ENCODE measurements around the gene GATA5. TPM values are rescaled to one million over a fixed set of nuclear protein-coding genes. Genes with fewer than 3 reads are reported as not detected.

The GATA5 gene
- total and polyA plus RNA-seq, 10 of the 15 experiments (the other 5 are each of a cell fraction or from before 2014, with no cell fraction given), result not detected

DNA sequence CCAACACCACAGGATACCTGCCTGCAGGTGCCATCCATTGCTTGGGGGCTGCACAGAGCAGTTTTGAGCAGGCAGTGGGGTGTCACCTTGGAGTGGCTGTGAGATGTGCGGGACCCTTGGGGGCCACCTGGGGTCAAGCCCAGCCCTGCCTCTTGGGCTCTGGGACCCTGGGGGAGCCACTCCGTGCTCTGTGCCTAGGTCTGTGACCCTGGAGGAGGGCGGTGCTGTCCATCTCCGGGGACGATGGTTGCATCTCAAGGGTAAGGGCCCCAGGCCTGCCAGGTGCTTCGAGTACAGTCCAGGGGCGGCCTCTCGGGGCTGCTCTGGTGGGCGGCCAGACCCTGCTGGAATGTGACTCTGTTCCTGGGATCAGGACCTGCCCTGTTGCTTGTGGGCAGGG lies 8.7 kb upstream of the GATA5 start:
- H3K4me1 ChIP-seq (ENCODE audit: control insufficient read depth, insufficient read depth, low read length), result no peaks in the 10 kb centered on the region
- ChIA-PET CTCF (no interaction called here), RAD21 (ENCODE audit: unreplicated experiment) (no interaction called here), SMC1A (ENCODE audit: uncharacterized antibody, unreplicated experiment) (no interaction called here), POLR2A (no interaction called here)
- H3K27ac ChIP-seq (ENCODE audit: control insufficient read depth, insufficient read depth), result no peak overlapping the region
- H3K27me3 ChIP-seq (replicated peaks in 1 of 2; ENCODE audit: control insufficient read depth in 2 of 2, insufficient read depth in 2 of 2, low read length in 1 of 2), result peaks cover 15 to 18% of the 10 kb centered on the region in 2 experiments
- no peaks in the 10 kb centered on the region for H4K20me1 ChIP-seq (ENCODE audit: control insufficient read depth, insufficient read depth)
- TF ChIP-seq GATAD2B (conservative IDR thresholded peaks at IDR 0.05; ENCODE audit: low read depth), result no peak
- no peak for TF ChIP-seq KAT2A (conservative IDR thresholded peaks at IDR 0.05; ENCODE audit: control insufficient read depth, low read depth, low read length)
- no peak for TF ChIP-seq CREM (IDR thresholded peaks at IDR 0.05; ENCODE audit: low read depth)
- no peak for TF ChIP-seq SUZ12 (IDR thresholded peaks at IDR 0.05; ENCODE audit: unreplicated experiment)
- no peak for TF ChIP-seq NFYB (IDR thresholded peaks at IDR 0.05; ENCODE audit: insufficient read depth, low read depth, low read length)
- TF ChIP-seq TCF7 (IDR thresholded peaks at IDR 0.05; ENCODE audit: borderline replicate concordance), result no peak
- TF ChIP-seq PAX5 (IDR thresholded peaks at IDR 0.05; ENCODE audit: borderline replicate concordance, low read depth, low read length), result no peak
- no peak for TF ChIP-seq STAT3 (IDR thresholded peaks at IDR 0.05; ENCODE audit: low read depth, low read length)
- no peak for TF ChIP-seq HDAC6 (IDR thresholded peaks at IDR 0.05; ENCODE audit: unreplicated experiment)
- TF ChIP-seq IKZF1 (conservative IDR thresholded peaks at IDR 0.05), result no peak
- no peak for TF ChIP-seq NR2C2 (IDR thresholded peaks at IDR 0.05; ENCODE audit: borderline replicate concordance, control insufficient read depth, insufficient read length, low read depth)
- no peak for TF ChIP-seq BMI1 (IDR thresholded peaks at IDR 0.05; ENCODE audit: borderline replicate concordance)
- TF ChIP-seq, protein P1, sequence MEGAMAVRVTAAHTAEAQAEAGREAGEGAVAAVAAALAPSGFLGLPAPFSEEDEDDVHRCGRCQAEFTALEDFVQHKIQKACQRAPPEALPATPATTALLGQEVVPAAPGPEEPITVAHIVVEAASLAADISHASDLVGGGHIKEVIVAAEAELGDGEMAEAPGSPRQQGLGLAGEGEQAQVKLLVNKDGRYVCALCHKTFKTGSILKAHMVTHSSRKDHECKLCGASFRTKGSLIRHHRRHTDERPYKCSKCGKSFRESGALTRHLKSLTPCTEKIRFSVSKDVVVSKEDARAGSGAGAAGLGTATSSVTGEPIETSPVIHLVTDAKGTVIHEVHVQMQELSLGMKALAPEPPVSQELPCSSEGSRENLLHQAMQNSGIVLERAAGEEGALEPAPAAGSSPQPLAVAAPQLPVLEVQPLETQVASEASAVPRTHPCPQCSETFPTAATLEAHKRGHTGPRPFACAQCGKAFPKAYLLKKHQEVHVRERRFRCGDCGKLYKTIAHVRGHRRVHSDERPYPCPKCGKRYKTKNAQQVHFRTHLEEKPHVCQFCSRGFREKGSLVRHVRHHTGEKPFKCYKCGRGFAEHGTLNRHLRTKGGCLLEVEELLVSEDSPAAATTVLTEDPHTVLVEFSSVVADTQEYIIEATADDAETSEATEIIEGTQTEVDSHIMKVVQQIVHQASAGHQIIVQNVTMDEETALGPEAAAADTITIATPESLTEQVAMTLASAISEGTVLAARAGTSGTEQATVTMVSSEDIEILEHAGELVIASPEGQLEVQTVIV (IDR thresholded peaks at IDR 0.05; ENCODE audit: borderline replicate concordance, partially characterized antibody), result no peak
- no peak for TF ChIP-seq RAD21 (IDR thresholded peaks at IDR 0.05; ENCODE audit: insufficient read depth, low read depth, low read length)
- H2AFZ ChIP-seq (ENCODE audit: control insufficient read depth, low read depth, low read length), result no peak overlapping the region
- no peak overlapping the region for H3K4me3 ChIP-seq
- intact Hi-C loops (cut with micrococcal nuclease; ENCODE audit: unreplicated experiment), result no loop called here
- no peaks in the 10 kb centered on the region for H3K36me3 ChIP-seq (ENCODE audit: control insufficient read depth in 2 of 2, insufficient read depth in 2 of 2, low read length in 1 of 2)
- DNase-seq (ENCODE audit: low read depth, low spot score) (no peak), FAIRE-seq (no peak), ATAC-seq (no peak)
- H3K9ac ChIP-seq (ENCODE audit: control insufficient read depth, insufficient read depth, low read length), result no peak overlapping the region
- H3K79me2 ChIP-seq (ENCODE audit: control insufficient read depth, insufficient read depth, low read length), result no peaks in the 10 kb centered on the region
- in situ Hi-C loops (cut with MboI), result no loop called here
- H3K4me2 ChIP-seq (ENCODE audit: control insufficient read depth, insufficient read depth), result no peak overlapping the region
- no peaks in the 10 kb centered on the region for H3K9me3 ChIP-seq (replicated peaks; ENCODE audit: control insufficient read depth, insufficient read depth, low read length)
- WGBS (ENCODE audit: insufficient coverage, insufficient replicate concordance, low lambda C conversion rate, missing lambda C conversion rate), result 15% methylated on average over 9 of the region's 9 CpGs
- no TSS peak for BruUV-seq (replicated peaks)
